HG03457 (cell line): ENCODE data around the gene PPP2R5C.
"Not testable (repeated sequence)": the region's sequence is repeated elsewhere in the genome, so short reads cannot be mapped to it uniquely, and the experiment has no call there.

Source experiments
- ATAC-seq: cut with Tn5 transposase; IDR thresholded peaks from one replicate; pipeline ENCODE4 v1.9.1; 2021; ENCODE audit warnings: moderate number of reproducible peaks; ENCODE audit not compliant: unreplicated experiment

PPP2R5C gene

GRCh38 chr14:101961746-101962502, 200.4 kb downstream of the PPP2R5C start:
- no peak for ATAC-seq

GRCh38 chr14:101962503-101962874, 201.0 kb downstream of the PPP2R5C start:
- no peak for ATAC-seq

DNA sequence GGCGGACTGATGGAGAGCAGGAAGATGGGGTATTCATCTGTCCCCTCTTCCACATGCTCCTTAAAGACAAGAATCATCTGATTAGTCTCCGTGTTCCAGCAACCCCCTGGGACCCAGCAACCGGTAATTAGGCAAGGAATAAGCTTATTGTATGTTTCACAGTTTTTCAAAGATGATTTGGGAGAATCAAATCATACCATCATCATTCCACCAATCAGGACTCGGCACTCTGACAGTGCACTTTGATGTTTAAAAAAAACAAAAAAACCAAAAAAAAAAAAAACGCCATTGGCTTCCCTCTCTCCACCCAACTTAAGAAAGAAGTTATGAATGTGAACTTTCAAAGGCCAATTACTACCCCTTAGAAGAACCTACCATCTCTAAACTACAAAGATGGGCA, 201.5 kb downstream of the PPP2R5C start:
- no peak for ATAC-seq

DNA sequence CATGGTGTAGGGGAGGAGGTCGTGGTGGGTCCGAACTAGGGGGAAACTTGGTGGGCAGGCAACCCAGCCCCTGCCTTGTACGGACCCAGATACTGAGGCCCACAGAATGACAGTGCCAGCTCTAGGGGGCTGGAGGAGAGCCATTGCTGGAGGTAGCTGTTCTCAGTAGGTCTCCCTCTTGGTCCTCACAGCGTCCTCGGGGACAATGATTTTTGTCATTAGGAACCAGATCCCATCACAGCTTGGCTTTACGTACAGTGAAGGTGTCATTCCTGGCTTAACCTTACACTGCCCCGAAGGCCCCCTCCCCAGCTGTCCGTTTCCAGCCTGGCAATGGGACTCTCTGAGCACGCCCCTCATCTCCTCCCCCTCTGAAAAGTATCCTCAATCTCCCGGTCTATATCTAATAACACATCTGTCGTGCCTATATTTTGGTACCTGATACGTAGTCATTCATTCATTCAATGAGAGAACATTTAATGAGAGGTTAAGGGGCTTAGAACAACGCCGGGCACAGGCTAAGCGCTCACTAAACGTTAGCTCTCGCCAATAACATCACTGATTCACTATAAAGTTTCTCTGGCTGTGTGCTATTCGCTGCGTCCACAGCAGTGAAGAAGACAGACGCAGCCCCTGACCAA, 202.3 kb downstream of the PPP2R5C start:
- no peak for ATAC-seq

- peak; percentile 70 for ATAC-seq
Measured at GRCh38 chr14:101964297-101965180, 203.0 kb downstream of the PPP2R5C start, which contains the start of gene DYNC1H1. TSS of gene DYNC1H1 (plus strand) at chr14:101964573. CDS start at chr14:101964692, 119 bp downstream.

GRCh38 chr14:101965181-101965544, 203.7 kb downstream of the PPP2R5C start:
- ATAC-seq = peak; percentile 28

DNA sequence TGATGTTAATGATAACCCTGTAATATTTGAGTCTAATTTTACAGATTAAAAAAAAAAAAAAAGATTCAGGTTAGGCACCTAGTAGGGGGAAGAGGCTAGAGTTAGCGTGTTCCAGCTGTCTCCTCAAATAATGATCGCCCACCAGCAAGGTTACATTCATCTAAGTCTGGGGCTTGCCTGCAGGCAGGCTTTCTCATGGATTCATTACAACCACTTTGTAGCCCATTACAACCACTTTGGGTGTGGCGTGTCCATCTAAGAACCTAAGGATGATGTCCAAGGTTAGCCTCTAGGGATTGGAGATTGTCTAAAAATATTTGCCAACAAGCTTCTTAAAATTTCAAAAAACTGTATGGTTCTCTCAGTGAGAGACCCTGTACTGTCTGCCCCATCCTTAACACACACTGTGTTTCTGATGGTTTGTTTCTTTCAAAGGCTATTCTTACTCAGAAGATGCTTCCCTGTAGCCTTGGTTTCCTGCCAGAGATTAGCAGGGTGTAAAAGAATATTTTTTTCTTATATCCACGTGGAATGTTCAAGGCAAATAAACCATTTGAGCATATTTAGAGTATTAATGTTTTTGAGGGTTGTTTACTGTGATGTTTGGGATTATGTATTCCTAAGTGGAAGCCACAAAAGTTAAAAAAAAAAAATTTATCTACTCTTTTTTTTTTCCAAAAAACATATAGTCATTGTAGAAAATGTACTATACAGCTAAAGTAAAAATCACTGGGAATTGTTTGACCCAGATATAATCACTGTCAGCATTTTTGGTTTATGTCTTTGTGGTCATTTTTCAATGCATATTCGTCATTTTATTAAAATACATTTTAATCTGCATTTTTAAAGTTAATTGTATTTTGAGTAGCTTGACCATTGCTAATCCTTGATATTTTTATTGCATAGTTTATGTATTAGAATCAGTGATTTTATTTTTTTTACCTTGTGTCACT, 204.5 kb downstream of the PPP2R5C start:
- no peak for ATAC-seq

- no peak for ATAC-seq
Measured at GRCh38 chr14:101966742-101967141, 205.2 kb downstream of the PPP2R5C start.

- ATAC-seq = no peak
Measured at GRCh38 chr14:101968186-101968585, 206.7 kb downstream of the PPP2R5C start.

- ATAC-seq = no peak
Measured at GRCh38 chr14:101969481-101969880, 208.0 kb downstream of the PPP2R5C start.

DNA sequence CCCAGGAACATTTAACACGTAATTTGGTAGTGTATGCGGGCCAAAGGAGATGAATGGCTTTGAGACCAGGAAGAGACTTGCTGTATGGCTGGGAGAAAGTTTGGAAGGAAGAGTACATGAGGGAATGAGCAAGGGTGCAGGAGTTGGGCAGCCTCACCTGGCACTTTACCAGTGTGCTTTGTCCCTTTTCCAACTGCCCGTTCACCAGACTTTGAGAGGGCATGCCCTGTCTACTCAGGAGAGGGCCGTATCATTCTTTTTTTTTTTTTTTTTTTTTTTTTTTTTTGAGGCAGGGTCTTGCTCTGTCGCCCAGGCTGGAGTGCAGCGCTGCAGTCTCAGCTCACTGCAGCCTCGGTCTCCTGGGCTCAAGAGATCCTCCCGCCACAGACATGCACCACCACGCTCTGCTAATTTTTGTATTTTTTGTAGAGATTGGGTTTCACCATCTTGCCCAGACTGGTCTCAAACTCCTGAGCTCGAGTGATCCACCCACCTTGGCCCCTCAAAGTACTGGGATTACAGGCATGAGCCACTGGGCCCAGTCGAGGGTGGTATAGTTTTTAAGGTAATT, 209.4 kb downstream of the PPP2R5C start:
- ATAC-seq = no peak

DNA sequence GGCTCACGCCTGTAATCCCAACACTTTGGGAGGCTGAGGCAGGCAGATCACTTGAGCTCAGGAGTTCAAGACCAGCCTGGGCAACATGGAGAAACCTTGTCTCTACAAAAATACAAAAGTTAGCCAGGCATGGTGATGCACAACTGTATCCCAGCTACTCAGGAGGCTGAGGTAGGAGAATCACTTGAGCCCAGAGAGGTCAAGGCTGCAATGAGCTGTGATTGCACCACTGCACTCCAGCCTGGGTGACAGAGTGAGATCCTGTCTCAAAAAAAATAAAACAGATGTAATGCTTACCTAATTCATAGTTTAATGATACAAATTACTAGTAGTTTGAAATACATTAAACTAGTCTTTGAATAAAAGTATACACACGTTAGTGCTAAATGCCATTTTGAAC, 209.9 kb downstream of the PPP2R5C start:
- ATAC-seq = not testable (repeated sequence)

GRCh38 chr14:101972126-101972866, 210.8 kb downstream of the PPP2R5C start:
- ATAC-seq = no peak

GRCh38 chr14:101973356-101973755, 211.8 kb downstream of the PPP2R5C start:
- no peak for ATAC-seq

DNA sequence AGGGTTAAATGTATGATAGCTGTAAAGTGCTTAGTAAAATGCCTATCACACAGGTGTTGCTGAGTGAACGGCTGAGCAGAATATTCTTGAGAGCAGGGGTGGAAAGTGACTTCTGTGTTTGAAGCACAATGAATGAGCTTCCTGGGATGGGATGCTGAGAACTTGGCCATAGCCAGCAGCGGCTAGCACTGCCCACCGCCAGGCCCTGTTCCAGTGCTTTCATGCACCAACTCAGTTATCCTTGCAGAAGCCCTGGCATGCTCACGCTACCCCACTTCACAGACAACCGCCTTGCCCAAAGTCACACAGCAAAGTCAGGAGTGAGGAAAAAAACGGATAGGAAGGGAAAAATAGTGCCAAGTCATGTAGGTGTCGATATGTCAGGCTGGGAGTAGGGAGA, 213.7 kb downstream of the PPP2R5C start:
- ATAC-seq = no peak
